Measurements from ENCODE around the gene CHST4.
A peak's percentile ranks its signal among the peaks of the same experiment; 100 is the strongest.

The CHST4 gene

GRCh38 chr16:71532366-71532765 is 6.1 kb downstream of the CHST4 start:
- H3K27ac ChIP-seq (ENCODE audit: low read length): no peak overlapping the region
- no peak overlapping the region for H3K9ac ChIP-seq (ENCODE audit: low read length)
- DNase-seq: no peak
- H3K9me3 ChIP-seq (replicated peaks; ENCODE audit: insufficient read depth, low read length): no peaks in the 10 kb centered on the region
- TF ChIP-seq CTCF (IDR thresholded peaks at IDR 0.05; ENCODE audit: low read length) (no peak), EZH2phosphoT487 (IDR thresholded peaks at IDR 0.05; ENCODE audit: low read length) (no peak)
- H3K4me1 ChIP-seq (ENCODE audit: low read length): no peaks in the 10 kb centered on the region
- no peaks in the 10 kb centered on the region for H3K27me3 ChIP-seq (replicated peaks; ENCODE audit: insufficient read depth, low read length)
- H4K20me1 ChIP-seq (ENCODE audit: insufficient read depth, low read length): no peaks in the 10 kb centered on the region
- no peaks in the 10 kb centered on the region for H3K79me2 ChIP-seq (ENCODE audit: low read length)
- no peaks in the 10 kb centered on the region for H3K36me3 ChIP-seq (replicated peaks; ENCODE audit: insufficient read depth, low read length)
- H3K9me2 ChIP-seq (replicated peaks; ENCODE audit: insufficient read depth, low read length): no peaks in the 10 kb centered on the region
- no peak overlapping the region for H3K4me3 ChIP-seq (ENCODE audit: low read length)
- H3F3A ChIP-seq (ENCODE audit: insufficient read depth, low read length): no peaks in the 10 kb centered on the region
- no peak overlapping the region for H2AFZ ChIP-seq (ENCODE audit: low read length)
- H3K4me2 ChIP-seq (ENCODE audit: low read depth, low read length): no peak overlapping the region

GRCh38 chr16:71536752-71537499 is 10.7 kb downstream of the CHST4 start:
- no peaks in the 10 kb centered on the region for H3K9me2 ChIP-seq (replicated peaks; ENCODE audit: insufficient read depth, low read length)
- no peaks in the 10 kb centered on the region for H3K36me3 ChIP-seq (replicated peaks; ENCODE audit: insufficient read depth, low read length)
- H3K27ac ChIP-seq (ENCODE audit: low read length): no peak overlapping the region
- H2AFZ ChIP-seq (ENCODE audit: low read length): no peak overlapping the region
- no peak overlapping the region for H3K9ac ChIP-seq (ENCODE audit: low read length)
- no peaks in the 10 kb centered on the region for H3K4me1 ChIP-seq (ENCODE audit: low read length)
- H3K4me3 ChIP-seq (ENCODE audit: low read length): no peak overlapping the region
- H3K9me3 ChIP-seq (replicated peaks; ENCODE audit: insufficient read depth, low read length): no peaks in the 10 kb centered on the region
- no peak for TF ChIP-seq CTCF (IDR thresholded peaks at IDR 0.05; ENCODE audit: low read length)
- no peak for TF ChIP-seq EZH2phosphoT487 (IDR thresholded peaks at IDR 0.05; ENCODE audit: low read length)
- no peak for TF ChIP-seq EZH2 (optimal IDR thresholded peaks at IDR 0.05; ENCODE audit: low read depth, low read length)
- DNase-seq: no peak
- H3K4me2 ChIP-seq (ENCODE audit: low read depth, low read length): no peak overlapping the region
- no peaks in the 10 kb centered on the region for H3K27me3 ChIP-seq (replicated peaks; ENCODE audit: insufficient read depth, low read length)
- no peaks in the 10 kb centered on the region for H3K79me2 ChIP-seq (ENCODE audit: low read length)
- H3F3A ChIP-seq (ENCODE audit: insufficient read depth, low read length): no peaks in the 10 kb centered on the region
- no peaks in the 10 kb centered on the region for H4K20me1 ChIP-seq (ENCODE audit: insufficient read depth, low read length)

- H3F3A ChIP-seq (ENCODE audit: insufficient read depth, low read length): no peaks in the 10 kb centered on the region
- no peak overlapping the region for H2AFZ ChIP-seq (ENCODE audit: low read length)
- no peaks in the 10 kb centered on the region for H3K79me2 ChIP-seq (ENCODE audit: low read length)
- no peak overlapping the region for H3K9ac ChIP-seq (ENCODE audit: low read length)
- H3K4me1 ChIP-seq (ENCODE audit: low read length): no peaks in the 10 kb centered on the region
- no peaks in the 10 kb centered on the region for H4K20me1 ChIP-seq (ENCODE audit: insufficient read depth, low read length)
- no peak overlapping the region for H3K4me3 ChIP-seq (ENCODE audit: low read length)
- H3K27ac ChIP-seq (ENCODE audit: low read length): no peak overlapping the region
- no peaks in the 10 kb centered on the region for H3K9me3 ChIP-seq (replicated peaks; ENCODE audit: insufficient read depth, low read length)
- H3K27me3 ChIP-seq (replicated peaks; ENCODE audit: insufficient read depth, low read length): no peaks in the 10 kb centered on the region
- no peaks in the 10 kb centered on the region for H3K9me2 ChIP-seq (replicated peaks; ENCODE audit: insufficient read depth, low read length)
- no peak overlapping the region for H3K4me2 ChIP-seq (ENCODE audit: low read depth, low read length)
- no peak for TF ChIP-seq EZH2 (optimal IDR thresholded peaks at IDR 0.05; ENCODE audit: low read depth, low read length)
- TF ChIP-seq CTCF (IDR thresholded peaks at IDR 0.05; ENCODE audit: low read length): peak; percentile 74
- TF ChIP-seq EZH2phosphoT487 (IDR thresholded peaks at IDR 0.05; ENCODE audit: low read length): no peak
- DNase-seq: peak; percentile 61
- H3K36me3 ChIP-seq (replicated peaks; ENCODE audit: insufficient read depth, low read length): no peaks in the 10 kb centered on the region
These were observed 11.4 kb downstream of the CHST4 start for GRCh38 chr16:71537643-71538042.

Measured in MM.1S (cell line).